Measurements from ENCODE around the gene CLPTM1L.
A peak's percentile ranks its signal among the peaks of the same experiment; 100 is the strongest.
"Not testable (repeated sequence)": the region's sequence is repeated elsewhere in the genome, so short reads cannot be mapped to it uniquely, and the experiment has no call there.

CLPTM1L gene

GRCh38 chr5:1311439-1312055 lies 33.4 kb downstream of the CLPTM1L start:
- DNase-seq, result no peak

GRCh38 chr5:1310118-1310517 lies 34.8 kb downstream of the CLPTM1L start:
- no peak for DNase-seq

GRCh38 chr5:1304033-1304432 lies 40.9 kb downstream of the CLPTM1L start:
- no peak for DNase-seq

GRCh38 chr5:1302258-1302657 lies 42.6 kb downstream of the CLPTM1L start:
- DNase-seq, result no peak

DNA sequence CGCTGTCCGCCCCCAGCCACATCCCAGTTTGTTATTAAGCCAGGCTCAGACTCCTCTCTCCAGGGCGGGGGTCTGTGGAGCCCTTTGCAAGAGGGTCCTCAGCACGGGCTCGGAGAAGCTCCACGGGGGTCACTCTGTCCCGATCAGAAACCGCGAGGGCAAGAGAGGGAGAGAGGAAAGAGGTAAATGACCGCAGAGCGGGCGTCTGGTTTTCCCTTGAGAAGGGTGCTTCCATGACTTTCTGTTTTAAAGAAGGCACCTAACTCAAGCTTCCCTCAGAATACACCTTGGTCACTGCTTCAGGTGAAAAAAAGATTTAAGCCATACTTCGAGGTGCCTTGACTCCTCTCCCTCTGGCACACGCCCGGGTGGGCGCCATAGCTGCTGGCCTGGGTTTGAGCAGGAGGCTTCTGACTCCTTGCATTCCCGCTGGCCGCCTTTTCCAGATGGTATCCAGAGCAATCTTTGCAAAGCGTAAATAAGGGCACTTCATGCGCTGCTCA lies 44.3 kb downstream of the CLPTM1L start:
- DNase-seq, result no peak

DNA sequence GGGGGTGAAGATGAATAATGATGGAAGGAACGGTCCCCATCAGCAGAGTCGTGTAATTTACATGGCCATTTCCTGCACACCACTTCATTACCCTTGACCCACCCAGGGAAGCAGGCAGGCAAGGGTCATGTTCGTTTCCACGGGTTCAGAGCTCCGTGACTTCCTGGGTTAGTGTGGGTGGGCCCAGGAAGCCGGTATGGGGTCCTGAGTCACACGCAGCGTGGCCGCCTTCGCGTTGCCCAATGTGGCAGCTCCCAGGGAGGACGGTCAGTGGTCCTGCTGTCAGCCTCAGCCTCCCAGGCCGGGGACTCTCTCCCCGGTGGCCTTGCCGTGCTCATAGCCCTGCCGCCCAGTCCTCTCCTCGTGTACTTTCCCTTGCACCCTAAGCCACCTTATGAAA lies 44.9 kb downstream of the CLPTM1L start:
- no peak for DNase-seq

- DNase-seq, result no peak
These were observed 45.4 kb downstream of the CLPTM1L start for GRCh38 chr5:1299511-1299850.

GRCh38 chr5:1298723-1299510 lies 46.0 kb downstream of the CLPTM1L start:
- DNase-seq, result no peak

DNA sequence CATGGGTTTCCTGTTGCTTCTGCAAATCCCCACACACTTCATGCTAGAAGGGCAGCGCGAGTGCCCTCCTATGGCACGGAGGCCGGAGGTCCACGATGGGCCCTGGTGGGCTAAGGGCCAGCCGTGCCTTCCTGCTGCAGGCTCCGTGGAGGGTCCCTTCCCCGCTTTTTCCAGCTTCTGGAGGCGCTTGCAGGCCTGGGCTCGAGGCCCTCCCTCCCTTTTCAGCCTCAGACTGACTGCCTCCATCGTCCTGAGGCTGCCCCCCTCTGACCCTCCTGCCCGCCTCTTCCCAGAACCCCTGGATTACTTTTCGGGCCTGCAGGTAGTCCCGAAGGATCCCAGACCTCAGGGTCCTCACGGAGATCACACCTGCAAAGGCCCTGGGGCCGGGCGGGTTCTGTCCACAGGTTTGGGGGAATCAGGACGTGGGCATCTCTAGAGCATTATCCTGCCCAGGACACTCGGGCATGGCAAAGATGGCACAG lies 46.8 kb downstream of the CLPTM1L start:
- DNase-seq, result no peak

GRCh38 chr5:1297243-1297642 lies 47.7 kb downstream of the CLPTM1L start:
- no peak for DNase-seq

- DNase-seq, result no peak
These were observed 49.3 kb downstream of the CLPTM1L start for GRCh38 chr5:1295650-1296037.

DNA sequence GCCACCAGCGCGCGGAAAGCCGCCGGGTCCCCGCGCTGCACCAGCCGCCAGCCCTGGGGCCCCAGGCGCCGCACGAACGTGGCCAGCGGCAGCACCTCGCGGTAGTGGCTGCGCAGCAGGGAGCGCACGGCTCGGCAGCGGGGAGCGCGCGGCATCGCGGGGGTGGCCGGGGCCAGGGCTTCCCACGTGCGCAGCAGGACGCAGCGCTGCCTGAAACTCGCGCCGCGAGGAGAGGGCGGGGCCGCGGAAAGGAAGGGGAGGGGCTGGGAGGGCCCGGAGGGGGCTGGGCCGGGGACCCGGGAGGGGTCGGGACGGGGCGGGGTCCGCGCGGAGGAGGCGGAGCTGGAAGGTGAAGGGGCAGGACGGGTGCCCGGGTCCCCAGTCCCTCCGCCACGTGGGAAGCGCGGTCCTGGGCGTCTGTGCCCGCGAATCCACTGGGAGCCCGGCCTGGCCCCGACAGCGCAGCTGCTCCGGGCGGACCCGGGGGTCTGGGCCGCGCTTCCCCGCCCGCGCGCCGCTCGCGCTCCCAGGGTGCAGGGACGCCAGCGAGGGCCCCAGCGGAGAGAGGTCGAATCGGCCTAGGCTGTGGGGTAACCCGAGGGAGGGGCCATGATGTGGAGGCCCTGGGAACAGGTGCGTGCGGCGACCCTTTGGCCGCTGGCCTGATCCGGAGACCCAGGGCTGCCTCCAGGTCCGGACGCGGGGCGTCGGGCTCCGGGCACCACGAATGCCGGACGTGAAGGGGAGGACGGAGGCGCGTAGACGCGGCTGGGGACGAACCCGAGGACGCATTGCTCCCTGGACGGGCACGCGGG lies 49.9 kb downstream of the CLPTM1L start, which contains the start of gene TERT:
Gene TERT (minus strand): TSS at position 234 of the 815 bp plus-strand sequence. CDS start 79 bp downstream, at position 155.
- DNase-seq, result peak; percentile 68

- DNase-seq, result no peak
These were observed 50.6 kb downstream of the CLPTM1L start for GRCh38 chr5:1294206-1294834.

GRCh38 chr5:1293416-1294205 lies 51.3 kb downstream of the CLPTM1L start:
- DNase-seq, result no peak

DNA sequence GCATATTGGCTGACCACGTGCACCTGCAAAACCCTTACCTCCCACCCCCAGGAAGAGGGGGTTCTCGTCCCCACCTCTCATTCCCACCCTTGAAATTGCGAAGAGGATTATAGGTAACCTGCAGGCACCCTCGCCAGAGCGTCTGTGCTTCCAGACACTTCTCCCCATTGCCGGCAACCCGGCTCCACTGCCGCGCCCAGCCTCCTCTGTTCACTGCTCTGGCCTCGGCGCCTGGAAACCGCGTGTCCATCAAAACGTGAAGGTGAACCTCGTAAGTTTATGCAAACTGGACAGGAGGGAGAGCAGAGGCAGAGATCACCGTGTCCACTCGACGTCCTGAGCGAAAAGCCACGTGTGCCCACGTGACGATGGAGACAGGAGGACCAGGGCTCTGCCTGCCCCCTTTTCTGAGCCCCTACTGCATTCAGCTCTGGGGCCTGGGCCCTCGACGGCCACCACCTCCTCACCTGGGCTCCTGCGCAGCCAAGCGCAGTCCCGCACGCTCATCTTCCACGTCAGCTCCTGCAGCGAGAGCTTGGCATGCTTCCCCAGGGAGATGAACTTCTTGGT lies 52.0 kb downstream of the CLPTM1L start:
- DNase-seq, result no peak

GRCh38 chr5:1292139-1292538 lies 52.8 kb downstream of the CLPTM1L start:
- DNase-seq, result no peak

- DNase-seq, result no peak
These were observed 53.3 kb downstream of the CLPTM1L start for GRCh38 chr5:1291611-1292080.

- DNase-seq, result not testable (repeated sequence)
These were observed 53.9 kb downstream of the CLPTM1L start for GRCh38 chr5:1290956-1291355.

GRCh38 chr5:1289559-1289958 lies 55.3 kb downstream of the CLPTM1L start:
- DNase-seq, result not testable (repeated sequence)

DNA sequence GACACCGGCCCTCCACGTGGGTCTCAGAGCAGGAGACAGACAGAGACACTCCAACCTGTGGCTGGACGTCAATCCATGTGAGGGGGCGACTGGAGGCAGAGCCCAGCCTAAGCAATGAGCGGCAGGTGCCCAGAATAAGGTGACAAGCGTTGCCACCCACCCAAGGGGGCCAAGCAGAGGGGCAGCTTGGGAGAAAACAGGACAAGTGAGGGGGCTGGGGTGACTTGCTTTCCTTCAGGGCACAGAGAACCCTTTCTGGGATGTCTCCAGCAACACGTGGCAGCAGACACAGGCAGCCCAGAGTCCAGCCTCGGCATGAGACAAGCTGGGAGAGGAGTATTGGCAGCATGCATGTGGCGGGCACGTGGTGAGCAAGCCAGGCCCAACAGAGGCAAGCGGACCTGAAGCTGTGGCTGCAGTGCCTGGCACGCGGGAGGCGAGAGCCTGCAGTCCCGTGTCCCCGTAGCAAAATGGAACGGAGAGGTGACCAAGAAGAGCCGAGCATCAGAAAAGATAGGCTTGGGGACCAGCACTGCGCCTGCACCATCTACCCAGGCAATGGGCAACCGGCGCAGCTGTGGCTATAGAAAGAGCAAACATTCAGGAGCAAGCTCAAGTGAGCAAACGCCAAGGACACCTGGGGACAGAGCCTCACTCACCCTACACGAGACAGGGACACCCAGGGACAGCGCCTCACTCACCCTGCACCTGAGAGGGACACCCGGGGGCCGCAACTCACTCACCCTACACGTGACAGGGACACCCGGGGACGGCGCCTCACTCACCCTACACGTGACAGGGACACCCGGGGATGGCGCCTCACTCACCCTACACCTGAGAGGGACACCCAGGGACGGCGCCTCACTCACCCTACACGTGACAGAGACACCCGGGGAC lies 56.2 kb downstream of the CLPTM1L start:
- no peak for DNase-seq

All from CD4-positive, alpha-beta T cell treated with Interleukin-4 for 4 hours (primary cell).